HG02981 (cell line): ENCODE results near the gene ANKRD40.
"Not testable (repeated sequence)": the region's sequence is repeated elsewhere in the genome, so short reads cannot be mapped to it uniquely, and the experiment has no call there.

Source experiments
- ATAC-seq: cut with Tn5 transposase; IDR thresholded peaks from one replicate; pipeline ENCODE4 v1.9.1; 2021; ENCODE audit warnings: mild to moderate bottlenecking, moderate library complexity; ENCODE audit not compliant: unreplicated experiment

Gene ANKRD40

DNA sequence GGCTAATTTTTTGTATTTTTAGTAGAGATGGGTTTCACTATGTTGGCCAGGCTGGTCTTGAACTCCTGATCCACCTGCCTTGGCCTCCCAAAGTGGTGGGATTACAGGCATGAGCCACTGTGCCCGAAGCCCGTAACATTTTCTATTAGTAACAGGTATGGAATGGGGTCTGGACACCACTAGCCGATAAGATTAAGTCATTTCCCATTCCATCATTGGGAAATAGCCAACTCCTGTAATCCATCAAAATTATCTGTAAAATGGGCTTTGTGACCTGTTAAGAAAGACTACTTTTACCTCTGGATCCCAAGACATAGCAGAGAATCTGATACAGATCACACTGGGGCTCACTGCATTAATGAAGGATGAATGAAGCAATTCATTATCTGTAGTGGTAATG lies 7.8 kb upstream of the ANKRD40 start:
- no peak for ATAC-seq

DNA sequence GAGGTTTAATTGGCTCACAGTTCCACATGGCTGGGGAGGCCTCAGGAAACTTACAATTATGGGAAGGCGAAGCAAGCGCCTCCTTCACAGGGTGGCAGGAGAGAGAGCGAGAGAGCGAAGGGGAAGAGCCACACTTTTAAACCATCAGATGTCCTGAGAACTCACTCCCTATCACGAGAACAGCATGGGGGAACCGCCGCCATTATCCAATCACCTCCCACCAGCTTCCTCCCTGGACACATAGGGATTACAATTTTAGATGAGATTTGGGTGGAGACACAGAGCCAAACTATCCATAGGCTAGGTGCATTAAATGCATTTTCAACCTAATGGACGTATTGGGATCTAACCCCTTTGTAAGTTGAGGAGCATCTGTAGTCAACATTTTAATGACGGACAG lies 4.9 kb upstream of the ANKRD40 start:
- ATAC-seq = no peak

DNA sequence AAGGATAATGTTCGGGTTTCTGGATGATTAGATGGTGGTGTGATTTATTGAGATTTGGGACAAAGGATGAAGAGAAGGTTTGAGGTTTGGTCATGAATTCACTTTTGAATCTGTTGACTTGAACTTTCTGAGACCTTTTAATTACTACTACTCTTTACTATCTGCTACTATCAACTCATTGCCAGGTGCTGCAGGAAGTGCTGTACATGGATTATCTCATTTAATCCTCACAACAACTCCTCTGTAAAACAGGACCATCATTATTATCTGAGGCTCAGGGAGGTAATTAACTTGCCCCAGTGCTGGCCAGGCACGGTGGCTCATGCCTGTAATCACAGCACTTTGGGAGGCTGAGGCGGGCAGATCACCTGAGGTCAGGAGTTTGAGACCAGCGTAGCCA lies 2.9 kb upstream of the ANKRD40 start:
- no peak for ATAC-seq

DNA sequence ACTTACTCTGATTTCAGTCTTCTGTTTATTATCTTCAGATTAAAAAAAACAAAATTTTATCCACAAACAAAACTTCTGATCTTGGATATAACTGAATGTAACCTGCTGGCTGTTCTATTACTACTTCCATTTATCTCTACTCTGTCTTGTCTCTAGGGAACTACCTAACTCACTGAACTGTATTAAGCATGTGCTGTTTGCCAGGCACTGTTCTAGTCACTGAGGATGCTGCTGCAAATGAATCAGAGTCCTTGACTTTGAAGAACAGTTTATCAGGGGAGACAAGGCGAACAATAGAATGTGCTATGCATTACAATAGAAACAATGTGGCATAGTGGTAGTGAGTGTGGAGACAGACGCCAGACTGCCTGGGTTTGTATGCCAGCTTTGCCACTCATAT lies 2.3 kb upstream of the ANKRD40 start:
- ATAC-seq = no peak

GRCh38 chr17:50709053-50709452 lies 1.3 kb upstream of the ANKRD40 start:
- ATAC-seq = not testable (repeated sequence)

DNA sequence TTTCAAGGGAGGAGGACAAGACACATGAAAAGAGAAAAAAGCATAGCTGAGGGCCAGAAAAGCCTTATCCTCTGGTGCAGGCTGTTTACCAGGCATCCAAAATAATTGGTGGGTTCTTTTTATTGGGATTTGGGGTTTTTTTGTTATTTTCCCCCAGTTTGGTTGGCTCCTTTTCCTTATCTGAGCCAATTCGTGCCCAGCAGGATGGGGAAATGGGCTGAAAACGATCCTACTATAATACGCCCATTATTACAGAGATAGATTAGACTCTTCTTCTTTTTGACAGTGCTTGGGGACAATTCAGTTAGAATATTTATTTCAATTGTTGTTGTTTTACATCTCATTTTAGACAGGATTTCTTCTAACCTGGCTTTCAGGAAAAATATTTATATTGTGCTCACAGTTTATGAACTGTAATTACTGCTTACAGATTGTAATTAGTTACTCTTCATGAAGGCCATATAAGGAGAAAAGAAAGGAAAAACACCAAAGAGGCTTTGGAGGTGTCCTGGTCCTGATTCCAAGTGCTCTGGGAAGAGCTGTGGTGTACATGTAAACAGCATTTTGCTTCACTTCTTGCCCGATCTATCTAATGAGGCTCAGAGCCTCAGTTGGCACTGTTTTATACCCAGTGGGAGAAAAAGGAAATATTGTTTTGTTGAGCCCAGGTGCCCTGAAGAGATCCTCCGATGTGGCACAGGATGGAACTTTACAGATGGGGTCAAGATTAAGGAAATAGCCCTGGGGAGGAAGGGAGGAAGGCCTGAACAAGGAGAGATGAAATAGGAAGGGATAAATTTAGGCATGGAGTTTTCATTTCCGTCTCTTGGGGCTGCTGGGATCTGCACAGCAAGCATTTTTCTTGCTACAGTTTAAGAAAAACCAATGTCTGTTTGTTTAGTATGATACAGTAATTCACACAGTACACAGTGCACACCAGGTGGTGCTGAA lies 611 bp upstream of the ANKRD40 start:
- ATAC-seq = no peak

GRCh38 chr17:50703162-50703561 lies 4.6 kb downstream of the ANKRD40 start:
- ATAC-seq = no peak

DNA sequence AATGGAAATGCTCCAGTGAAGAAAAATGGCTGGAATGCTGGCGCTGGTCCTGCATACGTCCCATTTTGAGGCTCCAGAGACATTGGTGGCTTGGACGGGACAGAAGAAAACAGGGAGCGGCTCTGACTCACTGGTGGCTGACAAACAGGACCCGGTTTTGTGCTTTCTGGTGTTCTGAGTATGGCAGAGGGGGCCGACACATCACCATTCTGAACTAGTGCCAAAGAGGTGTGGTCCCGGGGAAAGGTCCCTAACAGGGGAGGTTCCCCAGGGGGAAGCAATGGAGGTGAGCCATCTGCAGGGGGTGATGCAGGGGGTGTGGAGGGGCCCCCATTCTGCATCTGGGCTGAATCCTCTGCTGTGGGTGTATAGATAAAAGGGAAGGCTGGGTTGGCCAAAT lies 8.3 kb downstream of the ANKRD40 start:
- ATAC-seq = no peak

DNA sequence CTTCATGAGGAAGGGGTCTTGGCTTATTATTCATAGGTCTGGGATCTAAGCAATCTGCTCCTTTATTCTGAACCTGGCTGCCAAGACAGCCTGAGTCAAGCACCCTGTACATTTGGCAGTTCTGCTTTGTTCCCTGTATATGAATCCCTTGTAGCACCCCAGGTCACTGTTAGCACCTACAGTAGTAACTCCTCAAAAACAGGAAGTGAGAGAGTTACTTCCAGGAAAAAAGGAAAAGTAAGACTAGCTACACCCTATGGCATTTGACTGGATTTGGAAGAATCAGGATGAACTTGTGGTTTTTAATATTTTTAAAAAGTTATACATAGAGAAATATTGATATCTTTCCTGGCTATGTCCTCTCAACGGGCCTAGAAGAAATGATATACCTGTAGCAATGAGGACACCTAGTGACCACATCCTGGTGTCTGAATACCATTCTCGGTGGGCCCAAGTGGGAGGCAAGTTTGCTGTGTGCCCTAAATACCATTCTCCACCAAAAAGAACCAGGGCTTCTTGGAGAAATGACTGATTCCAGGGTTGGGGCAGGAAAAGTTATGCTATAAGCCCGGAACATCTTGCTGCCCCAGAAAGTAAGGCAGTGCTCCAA lies 9.9 kb downstream of the ANKRD40 start:
- ATAC-seq = no peak

DNA sequence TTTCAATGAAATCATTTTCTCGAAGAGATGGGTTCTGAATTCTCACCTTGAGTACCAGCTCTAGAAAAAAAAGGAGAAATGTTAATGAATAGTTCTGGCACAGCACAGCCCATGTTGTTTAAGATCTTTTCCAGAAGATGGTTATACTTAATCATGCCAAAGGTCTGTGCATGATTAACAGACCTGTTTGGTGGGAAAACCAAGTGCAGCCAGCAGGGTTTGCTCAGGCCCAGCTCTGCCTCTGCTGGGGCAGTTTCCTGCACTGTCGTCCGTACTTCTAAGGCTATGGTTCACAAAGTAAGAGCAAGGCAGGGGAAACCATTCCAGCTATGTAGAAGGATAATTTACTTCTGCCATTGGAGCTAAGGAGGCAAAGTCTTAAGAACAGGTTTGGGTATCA lies 10.7 kb downstream of the ANKRD40 start:
- no peak for ATAC-seq

- ATAC-seq = no peak
Observed at GRCh38 chr17:50696365-50696879, 11.3 kb downstream of the ANKRD40 start.

DNA sequence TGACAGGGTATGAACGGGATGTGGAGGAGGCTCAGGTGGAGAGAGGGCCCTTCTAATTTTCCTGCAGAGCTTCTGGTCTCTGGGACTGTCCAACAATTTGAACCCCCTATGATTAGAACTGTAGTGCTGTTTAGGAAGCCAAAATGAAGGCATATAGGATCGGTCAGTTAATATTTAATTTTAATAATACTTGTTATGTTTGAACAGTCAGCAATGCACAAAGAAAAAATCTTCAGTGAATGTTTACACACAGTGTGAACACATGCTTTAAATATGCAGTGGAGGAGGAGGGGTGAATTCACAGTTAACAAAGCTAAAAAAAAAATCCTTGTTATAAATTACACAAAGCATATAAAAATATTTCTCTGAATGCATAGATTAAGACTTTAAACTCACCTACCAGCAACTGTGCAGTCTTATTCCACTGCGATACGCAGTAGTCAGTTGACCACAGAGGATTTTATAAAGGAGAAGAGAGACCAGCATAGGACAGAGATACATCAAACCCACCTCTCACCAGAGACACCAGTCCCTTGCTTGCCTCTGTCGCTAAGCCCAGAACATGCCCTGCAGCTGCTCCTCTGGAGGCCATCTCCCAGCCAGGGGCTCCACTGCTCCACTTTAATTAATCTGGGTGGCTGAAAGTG lies 14.6 kb downstream of the ANKRD40 start:
- no peak for ATAC-seq

GRCh38 chr17:50692448-50693035 lies 15.2 kb downstream of the ANKRD40 start:
- no peak for ATAC-seq

GRCh38 chr17:50691550-50692447 lies 15.9 kb downstream of the ANKRD40 start:
- no peak for ATAC-seq

- no peak for ATAC-seq
Observed at GRCh38 chr17:50690887-50691549, 16.7 kb downstream of the ANKRD40 start.

DNA sequence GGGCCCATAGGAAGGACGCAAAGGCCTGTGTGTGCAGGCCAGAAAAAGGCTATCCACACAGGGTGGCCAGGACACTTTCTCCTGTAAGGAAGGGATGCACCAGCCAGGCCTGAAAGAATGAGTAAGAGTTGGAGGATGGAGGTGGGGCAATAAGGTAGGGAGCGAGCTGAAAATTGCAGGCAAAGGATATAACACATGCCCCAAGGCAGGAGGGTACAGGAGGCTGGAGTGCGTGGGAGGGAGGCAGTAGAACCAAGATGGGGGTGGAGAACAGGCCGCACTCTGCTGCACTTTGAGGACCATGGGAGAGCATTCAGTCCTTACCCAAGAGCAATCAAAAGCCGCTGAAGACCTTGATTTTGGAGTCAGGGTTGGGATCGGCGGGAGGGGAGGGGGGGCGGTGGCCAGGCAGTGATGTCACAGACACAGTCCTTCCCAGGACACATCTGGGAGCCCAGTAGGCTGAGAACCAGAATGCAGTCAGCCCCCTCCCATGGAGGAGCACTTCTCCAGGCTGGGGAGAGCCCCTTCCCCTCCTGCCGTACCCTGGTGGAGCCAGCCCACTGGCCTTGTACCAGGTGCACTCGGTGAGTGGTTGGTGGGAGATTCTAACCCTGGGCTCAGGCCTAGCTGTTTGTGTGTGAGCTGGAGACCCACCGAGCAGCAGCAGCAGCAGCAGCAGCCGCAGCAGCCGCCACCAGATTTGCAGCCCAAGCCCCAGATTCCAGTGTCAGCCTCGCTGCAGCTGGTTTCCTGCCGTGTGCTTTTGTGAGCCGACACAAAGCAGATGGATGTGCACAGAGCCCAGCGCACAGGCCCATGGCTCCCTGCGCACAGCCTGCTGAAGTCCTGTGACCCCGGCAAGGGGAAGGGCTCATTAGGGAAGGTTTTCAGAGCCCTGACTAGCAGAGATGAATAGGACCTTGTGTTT lies 17.5 kb downstream of the ANKRD40 start:
- no peak for ATAC-seq

- ATAC-seq = no peak
Observed at GRCh38 chr17:50689251-50689650, 18.5 kb downstream of the ANKRD40 start.

DNA sequence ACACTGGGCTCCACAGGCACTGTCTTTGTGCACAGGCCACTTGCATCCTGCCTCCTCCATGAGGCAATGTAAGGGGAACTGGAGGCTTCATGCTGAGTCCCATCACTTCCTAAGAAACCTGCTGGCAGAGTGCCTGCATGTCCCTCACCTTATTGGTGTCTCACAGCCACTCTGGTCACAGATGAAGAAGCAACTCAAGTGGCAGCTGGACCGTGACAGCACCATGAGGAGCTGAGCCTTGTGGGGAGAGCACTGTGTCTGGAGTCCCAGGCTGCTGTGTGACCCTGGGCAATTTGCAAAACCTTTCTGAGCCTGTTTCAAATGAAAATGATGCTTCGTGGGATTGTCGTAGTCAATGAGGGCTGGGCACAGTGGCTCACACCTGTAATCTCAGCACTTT lies 19.5 kb downstream of the ANKRD40 start:
- no peak for ATAC-seq
